HG02970 (cell line): Measurements from ENCODE around the gene PTPN4.

ENCODE experiments used
- ATAC-seq: cut with Tn5 transposase; IDR thresholded peaks from one replicate; pipeline ENCODE4 v1.9.1; 2021; ENCODE audit warnings: mild to moderate bottlenecking, moderate library complexity, moderate number of reproducible peaks; ENCODE audit not compliant: unreplicated experiment, low FRiP score

The PTPN4 gene

GRCh38 chr2:119846021-119846420, 86.3 kb downstream of the PTPN4 start:
- ATAC-seq = no peak

GRCh38 chr2:119849838-119850565, 90.3 kb downstream of the PTPN4 start:
- ATAC-seq = no peak

GRCh38 chr2:119852214-119852613, 92.5 kb downstream of the PTPN4 start:
- ATAC-seq = no peak

- no peak for ATAC-seq
Observed at GRCh38 chr2:119853777-119854399, 94.2 kb downstream of the PTPN4 start.

GRCh38 chr2:119856469-119856901, 96.8 kb downstream of the PTPN4 start:
- ATAC-seq = no peak

GRCh38 chr2:119857742-119858141, 98.0 kb downstream of the PTPN4 start:
- no peak for ATAC-seq

GRCh38 chr2:119859528-119859927, 99.8 kb downstream of the PTPN4 start:
- ATAC-seq = no peak

- no peak for ATAC-seq
Observed at GRCh38 chr2:119860924-119861323, 101.2 kb downstream of the PTPN4 start.

- no peak for ATAC-seq
Observed at GRCh38 chr2:119862127-119862889, 102.6 kb downstream of the PTPN4 start.

GRCh38 chr2:119864318-119864717, 104.6 kb downstream of the PTPN4 start:
- ATAC-seq = no peak

GRCh38 chr2:119871725-119872124, 112.0 kb downstream of the PTPN4 start:
- no peak for ATAC-seq

GRCh38 chr2:119873350-119874315, 113.9 kb downstream of the PTPN4 start:
- no peak for ATAC-seq

GRCh38 chr2:119879502-119879901, 119.8 kb downstream of the PTPN4 start:
- no peak for ATAC-seq

- ATAC-seq = no peak
Observed at GRCh38 chr2:119888680-119889079, 129.0 kb downstream of the PTPN4 start.

- ATAC-seq = no peak
Observed at GRCh38 chr2:119897736-119898395, 138.1 kb downstream of the PTPN4 start.

- no peak for ATAC-seq
Observed at GRCh38 chr2:119901013-119901412, 141.3 kb downstream of the PTPN4 start.

- ATAC-seq = no peak
Observed at GRCh38 chr2:119910566-119910965, 150.8 kb downstream of the PTPN4 start.

- no peak for ATAC-seq
Observed at GRCh38 chr2:119914266-119914665, 154.5 kb downstream of the PTPN4 start.

GRCh38 chr2:119921825-119922224, 162.1 kb downstream of the PTPN4 start:
- no peak for ATAC-seq

- no peak for ATAC-seq
Observed at GRCh38 chr2:119922699-119923098, 163.0 kb downstream of the PTPN4 start.
